Activated CD8-positive, alpha-beta memory T cell treated with anti-CD3 and anti-CD28 coated beads for 48 hours (primary cell): Measurements from ENCODE around the gene TUBB1.

Source experiments
- DNase-seq, 3 experiments: peaks; one replicate each; pipeline ENCODE4 v3.0.0-alpha.2; 2020; ENCODE audit warnings: low read depth in 2 of 3, low spot score in 2 of 3

The TUBB1 gene

GRCh38 chr20:59042151-59042795 is 23.0 kb downstream of the TUBB1 start, which contains the start of gene PRELID3B:
Gene PRELID3B (minus strand): TSS chr20:59042786. CDS start chr20:59042730, 56 bp downstream.
- DNase-seq, result no peak

DNA sequence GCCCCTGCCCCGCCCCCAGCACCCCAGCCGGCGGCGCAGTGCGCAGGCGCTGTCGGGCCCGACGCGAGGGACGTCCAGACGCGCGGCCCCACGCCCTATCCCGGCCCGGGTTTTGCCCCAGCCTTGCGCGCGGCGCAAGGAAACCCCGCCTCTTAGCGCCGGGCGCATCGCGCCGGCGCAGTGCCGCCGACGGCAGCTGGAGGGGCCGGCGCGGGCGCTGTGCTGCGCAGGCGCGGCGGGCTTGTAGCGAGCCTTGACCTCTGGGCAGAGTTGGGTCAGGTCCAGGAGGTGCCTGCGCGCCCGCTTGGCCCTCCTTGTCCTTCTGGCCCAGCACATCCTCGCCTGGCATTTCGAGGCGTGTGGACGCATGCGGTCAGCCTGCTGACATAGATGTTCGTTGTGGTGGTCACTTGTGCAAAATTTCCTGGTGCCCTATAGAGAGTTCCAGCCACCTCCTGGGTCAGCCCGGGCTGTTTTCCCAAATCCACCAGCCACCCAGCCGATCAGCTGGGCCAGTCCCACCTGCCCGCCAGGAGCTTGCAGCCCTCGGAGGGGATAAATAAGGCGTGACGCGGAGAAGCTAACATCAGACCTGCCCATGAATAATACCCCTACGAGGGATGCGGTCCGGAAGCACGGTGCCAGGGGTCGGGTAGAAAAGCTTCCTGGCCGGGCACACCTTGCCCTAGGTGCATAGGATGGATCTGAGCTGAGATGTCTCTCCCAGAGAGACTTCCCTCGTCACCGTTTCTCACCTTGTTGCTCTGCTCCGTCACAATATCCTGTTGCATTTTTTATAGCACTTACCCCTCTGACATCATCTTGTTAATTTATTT is 23.8 kb downstream of the TUBB1 start:
- DNase-seq, result peak; percentile 86 to 94 (median 88)

GRCh38 chr20:59043698-59044097 is 24.5 kb downstream of the TUBB1 start:
- DNase-seq, result no peak

GRCh38 chr20:59044295-59044694 is 25.1 kb downstream of the TUBB1 start:
- DNase-seq, result no peak

DNA sequence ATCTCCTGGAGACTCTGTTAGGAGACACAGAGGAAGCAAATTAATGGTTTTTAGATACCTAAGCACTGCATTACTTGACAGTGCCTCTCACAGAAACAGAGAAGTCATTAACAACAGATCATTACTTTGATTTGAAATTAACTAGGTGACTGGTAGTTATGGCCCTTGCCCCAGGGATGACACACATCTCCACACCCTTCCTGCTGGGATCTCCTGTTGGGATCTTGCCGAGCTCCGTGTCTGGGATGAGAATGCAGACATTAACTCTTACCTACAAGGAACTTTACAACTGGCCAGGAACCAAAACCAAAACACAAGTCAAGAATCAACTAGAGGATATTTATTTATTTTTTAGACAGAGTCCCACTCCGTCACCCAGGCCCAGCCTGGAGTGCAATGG is 25.6 kb downstream of the TUBB1 start:
- DNase-seq, result no peak

DNA sequence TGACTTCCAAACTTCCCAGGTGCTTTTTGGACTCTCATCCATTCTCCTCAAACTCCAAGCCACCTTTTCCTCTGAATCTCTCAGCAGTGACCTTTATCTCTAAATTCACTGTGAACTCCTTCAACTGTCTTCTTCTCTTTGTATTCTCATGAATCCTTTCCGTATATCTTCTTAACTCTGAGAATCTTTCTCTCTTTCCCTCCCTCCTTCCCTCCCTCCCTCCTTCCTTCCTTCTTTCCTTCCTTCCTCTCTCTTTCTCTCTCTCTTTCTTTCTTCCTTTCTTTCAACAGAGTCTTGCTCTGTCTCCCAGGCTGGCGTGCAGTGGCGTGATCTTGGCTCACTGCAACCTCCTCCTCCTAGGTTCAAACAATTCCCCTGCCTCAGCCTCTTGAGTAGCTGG is 27.6 kb downstream of the TUBB1 start:
- no peak for DNase-seq

DNA sequence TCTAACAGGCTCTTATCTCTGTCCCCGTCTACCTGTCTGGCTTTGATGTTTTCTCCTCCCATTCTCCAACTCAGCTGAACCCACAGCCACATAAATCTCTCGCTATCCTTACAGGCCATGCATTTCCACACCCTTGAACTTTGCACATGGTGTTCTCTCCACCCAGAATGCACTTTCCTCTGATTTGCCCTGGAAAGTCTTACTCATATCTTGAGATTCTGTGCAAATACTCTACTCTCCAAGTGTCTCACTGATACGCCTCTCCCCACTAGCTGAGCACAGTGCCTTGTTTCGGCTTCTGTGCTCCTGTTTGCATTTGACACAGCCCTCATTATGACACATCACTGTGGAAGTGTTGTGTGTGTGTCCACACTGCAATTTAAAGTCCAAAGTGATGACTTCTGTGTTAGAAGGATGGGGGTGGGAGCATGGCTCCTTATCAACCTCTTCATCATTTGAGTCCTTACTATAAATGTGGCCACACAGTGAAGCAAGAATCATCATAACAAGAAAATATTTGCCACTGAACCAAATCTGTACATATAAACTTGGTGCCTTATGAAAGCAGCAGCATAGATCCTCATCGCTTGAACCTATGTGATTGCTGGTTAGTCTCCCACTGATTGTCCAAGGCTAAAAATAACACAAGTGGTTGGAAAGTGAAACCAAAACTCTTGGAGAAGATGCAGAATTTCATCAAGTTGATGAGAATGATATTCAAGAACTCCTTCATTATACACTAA is 28.9 kb downstream of the TUBB1 start:
- DNase-seq, result no peak

- no peak for DNase-seq
These were observed 29.4 kb downstream of the TUBB1 start for GRCh38 chr20:59048681-59049030.

DNA sequence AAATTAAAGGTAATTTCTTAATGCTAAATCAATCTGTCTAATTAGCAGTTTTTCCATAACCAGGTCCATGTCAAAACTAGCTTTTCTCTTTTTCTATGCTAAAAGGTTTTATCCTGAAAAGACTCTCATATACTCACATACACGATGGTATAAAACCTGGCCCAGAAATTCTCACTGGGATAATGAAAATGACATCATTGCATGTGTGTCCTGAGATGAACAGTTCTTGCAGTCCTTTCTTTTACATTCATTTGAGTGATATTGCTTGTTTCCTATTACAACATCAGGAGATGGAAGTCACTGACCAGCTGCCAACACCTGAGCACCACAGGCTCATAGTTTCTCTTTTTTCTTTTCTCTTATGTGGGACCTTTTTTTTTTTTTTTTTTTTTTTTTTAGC is 31.2 kb downstream of the TUBB1 start:
- DNase-seq, result no peak

DNA sequence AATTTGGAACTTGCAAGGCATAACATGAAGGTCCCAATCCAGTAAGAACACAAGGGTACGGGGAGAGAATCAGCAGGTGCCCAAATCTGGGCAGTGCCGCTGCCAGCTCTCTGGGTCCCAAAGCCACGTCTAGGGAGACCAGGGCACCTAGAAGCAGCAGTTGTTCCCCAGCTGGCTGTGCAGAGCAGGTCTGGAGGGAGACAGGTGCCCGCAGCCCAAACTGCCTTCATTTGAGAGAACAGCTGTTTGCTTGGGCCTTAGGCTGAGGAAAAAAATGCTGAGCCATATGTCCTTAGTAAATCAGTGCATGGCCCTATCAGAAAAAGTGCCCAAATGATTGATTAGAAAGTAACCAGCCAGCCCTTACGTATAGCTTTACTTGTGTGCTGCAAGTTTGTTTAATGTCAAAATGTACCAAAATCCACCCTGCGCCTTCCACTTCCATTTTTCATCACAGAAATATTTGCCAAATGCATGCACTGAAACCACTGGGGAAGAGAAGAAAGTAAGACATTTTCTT is 32.5 kb downstream of the TUBB1 start:
- DNase-seq, result no peak

DNA sequence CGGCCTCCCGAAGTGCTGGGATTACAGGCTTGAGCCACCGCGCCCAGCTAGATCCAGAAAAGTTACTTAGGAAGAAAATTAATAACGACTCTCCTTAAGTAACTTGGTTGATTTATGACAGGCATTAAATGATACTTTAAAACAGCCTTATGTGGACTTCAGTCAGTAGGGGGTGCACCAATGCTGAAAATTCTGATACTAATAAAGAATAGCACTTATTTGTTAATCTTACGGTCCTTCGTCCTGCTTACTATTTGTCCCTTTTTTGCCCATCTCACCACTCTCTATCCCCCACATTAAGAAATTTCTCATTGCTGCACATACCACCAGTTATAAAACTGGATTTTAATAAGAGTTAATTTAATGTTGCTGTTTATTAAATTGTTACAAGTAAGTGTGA is 36.1 kb downstream of the TUBB1 start:
- DNase-seq, result no peak

- no peak for DNase-seq
These were observed 42.9 kb downstream of the TUBB1 start for GRCh38 chr20:59062081-59062480.

DNA sequence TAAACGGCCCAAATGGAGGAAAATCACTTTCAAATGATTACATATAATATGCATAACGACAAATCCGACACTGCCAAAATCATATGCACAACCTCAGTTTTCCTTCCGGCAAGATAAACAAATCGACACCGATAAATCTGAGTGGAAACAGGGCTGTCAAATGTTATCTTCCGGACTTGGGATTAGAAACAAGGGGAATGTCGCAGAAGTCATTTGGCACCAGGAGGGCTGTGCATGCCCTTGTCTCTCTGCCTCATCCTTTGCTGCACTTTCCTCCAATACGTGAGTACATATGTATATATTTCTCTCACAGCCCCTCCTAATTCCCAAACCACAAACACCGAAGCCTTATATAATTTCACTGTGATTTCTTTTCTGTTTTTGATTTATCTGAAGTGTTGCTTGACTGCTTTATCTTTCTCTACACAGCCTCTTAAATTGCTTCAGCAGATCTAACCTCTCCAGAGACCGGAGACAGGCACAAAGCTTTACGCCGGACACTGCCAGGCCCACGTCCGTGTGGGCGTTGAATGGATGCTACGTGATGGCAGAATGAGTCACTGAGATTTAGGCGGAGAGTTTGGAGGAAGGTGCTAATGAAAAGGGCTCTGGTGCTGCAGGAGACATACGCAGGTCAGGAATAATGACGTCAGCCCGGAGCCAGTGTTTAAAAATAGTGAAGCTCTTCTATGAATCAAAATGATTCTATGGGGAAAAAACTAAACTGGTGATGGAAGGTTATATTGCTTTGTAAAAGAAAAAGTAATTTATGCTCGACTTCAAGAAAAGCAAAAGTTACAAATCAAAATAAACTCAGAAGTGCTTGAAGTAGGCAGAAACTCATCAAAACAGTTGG is 44.4 kb downstream of the TUBB1 start:
- no peak for DNase-seq

GRCh38 chr20:59064214-59064722 is 45.0 kb downstream of the TUBB1 start:
- DNase-seq, result no peak

DNA sequence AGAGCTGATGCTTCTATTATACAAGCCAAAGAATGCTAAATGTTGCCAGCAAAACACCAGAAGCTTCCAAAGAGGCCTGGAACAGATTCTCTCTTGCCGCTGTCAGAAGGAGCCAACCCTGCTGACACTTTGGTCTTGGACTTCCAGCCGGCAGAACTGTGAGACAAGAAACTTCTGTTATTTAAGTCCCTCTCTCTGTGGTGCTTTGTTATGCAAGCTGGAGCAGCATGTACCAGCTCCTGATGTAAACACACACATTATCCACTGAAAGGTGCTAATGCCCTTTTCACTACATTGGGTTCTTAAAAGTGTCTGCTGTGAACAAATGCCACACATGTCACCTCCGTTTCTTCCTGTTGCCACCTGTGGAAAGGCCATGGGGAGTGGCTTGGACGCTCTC is 49.3 kb downstream of the TUBB1 start:
- DNase-seq, result no peak

- no peak for DNase-seq
These were observed 49.8 kb downstream of the TUBB1 start for GRCh38 chr20:59069026-59069425.

DNA sequence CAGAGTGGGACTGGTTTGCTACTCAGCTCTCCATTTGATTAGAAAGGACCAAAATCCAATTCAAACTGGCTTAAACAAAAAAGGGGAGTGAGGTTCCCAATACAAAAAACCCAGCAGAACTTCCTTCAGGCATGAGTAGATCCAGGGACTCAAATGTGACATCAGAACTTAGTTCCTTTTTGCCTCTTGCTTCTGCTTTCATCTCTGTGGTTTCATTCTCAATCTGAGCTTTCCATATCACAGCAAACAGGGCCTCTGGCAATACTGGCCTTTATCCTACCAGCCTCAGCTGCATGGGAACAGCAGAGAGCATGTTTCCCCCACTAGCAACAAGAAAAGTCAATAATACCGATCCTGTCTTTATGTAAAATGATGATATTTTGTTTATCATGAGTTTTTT is 52.0 kb downstream of the TUBB1 start:
- DNase-seq, result no peak

DNA sequence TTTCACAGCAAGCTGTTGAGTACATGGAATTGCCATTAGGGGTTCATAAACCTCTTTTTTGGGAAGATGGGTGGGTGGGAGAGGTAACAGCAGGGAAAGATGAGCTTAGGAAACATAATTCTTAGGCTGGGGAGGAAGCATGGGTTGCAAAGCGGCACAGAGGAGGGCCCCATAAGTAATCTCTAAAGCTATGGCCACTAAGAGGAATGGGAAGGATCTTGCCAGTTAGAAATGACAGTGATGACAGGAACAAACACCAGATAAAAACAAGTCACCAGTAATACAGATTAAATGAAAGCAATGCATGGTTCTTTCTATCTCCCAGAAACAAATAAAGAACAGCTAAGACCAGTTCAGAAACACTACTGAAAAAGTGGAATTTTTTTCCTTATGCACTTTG is 54.4 kb downstream of the TUBB1 start:
- DNase-seq, result no peak

GRCh38 chr20:59074456-59074855 is 55.2 kb downstream of the TUBB1 start:
- DNase-seq, result no peak

DNA sequence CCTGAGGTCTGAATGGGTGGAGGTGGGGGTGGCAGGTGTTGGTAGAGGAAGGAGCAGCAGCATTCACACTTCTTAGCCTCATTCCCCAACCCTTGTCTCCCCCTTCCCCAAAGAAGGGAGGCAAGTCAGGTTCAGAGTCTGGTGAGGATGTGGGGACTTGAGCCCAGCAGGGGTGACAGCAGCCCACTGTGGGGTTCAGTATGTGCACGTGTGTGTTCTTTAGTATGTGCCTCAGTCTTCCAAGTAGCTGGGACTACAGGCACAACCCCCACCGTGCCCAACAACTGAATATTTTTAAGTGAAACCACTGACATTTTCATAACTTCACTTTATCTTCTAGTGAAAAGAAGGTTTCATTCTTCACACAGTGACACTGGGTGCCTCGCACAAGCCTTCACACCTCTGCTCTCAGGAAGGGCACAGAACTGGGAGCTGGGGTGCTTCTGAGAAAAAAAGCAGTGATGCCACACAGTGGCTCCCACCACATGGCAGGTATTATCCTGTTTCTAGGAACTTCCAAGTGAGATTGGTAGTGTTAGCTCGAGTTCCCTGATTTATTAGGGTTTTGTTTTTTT is 56.8 kb downstream of the TUBB1 start:
- DNase-seq, result no peak
